Measurements from ENCODE around the gene PRDM12. TPM values are rescaled to one million over a fixed set of nuclear protein-coding genes. Genes with fewer than 3 reads are reported as not detected.
A peak's percentile ranks its signal among the peaks of the same experiment; 100 is the strongest.

Gene PRDM12
- total and polyA plus RNA-seq, 2 of the 8 experiments (the other 6 are each of a cell fraction or from before 2014, with no cell fraction given): 0.14 to 0.22 TPM

GRCh38 chr9:130689937-130690700, 25.7 kb downstream of the PRDM12 start:
- Histone ChIP-seq H2BK5ac (ENCODE audit: low read depth, low read length) (no peak overlapping the region; the same call in 1 of the 2 replicates), H3K4me3 (ENCODE audit: extremely low read depth in 1 of 4, insufficient read depth in 2 of 4, low read depth in 3 of 4, low read length in 4 of 4) (peak overlapping the region in 2 of 4 experiments; percentile 3 to 37; a peak in 2 of 8 replicates), H3K4ac (replicated peaks; ENCODE audit: insufficient read length, low read depth, low read length) (no peak overlapping the region), H3K23me2 (ENCODE audit: low read depth, low read length) (peaks cover 10% of the 10 kb centered on the region), H3K79me1 (ENCODE audit: low read depth, low read length) (peaks cover 2% of the 10 kb centered on the region), H2BK15ac (ENCODE audit: low read length) (peak overlapping the region; percentile 88; the same call in 1 of the 2 replicates), H3K36me3 (ENCODE audit: control insufficient read depth in 2 of 4, insufficient read depth in 4 of 4, low read length in 3 of 4) (peaks cover 0 to 2% (median 0%) of the 10 kb centered on the region in 4 experiments; a peak in 2 of 8 replicates), H3K27ac (ENCODE audit: low read depth, low read length) (no peak overlapping the region), H4K8ac (ENCODE audit: extremely low read depth, insufficient read depth, low read length) (no peak overlapping the region; the same call in 1 of the 2 replicates), H3K79me2 (ENCODE audit: control insufficient read depth in 1 of 2, insufficient read depth in 2 of 2, low read length in 2 of 2) (peaks cover 9 to 16% of the 10 kb centered on the region in 2 experiments), H3K18ac (ENCODE audit: extremely low read depth, low read length) (no peak overlapping the region), H3K27me3 (replicated peaks in 1 of 4; ENCODE audit: control insufficient read depth in 3 of 4, extremely low read depth in 1 of 4, insufficient read depth in 3 of 4, low read length in 3 of 4) (no peaks in the 10 kb centered on the region), H3K4me1 (replicated peaks in 1 of 4; ENCODE audit: control insufficient read depth in 3 of 4, insufficient read depth in 4 of 4, low read length in 3 of 4) (peaks cover 4 to 6% (median 6%) of the 10 kb centered on the region in 4 experiments; a peak in 6 of 7 replicates), H3K23ac (ENCODE audit: insufficient read length) (no peak overlapping the region), H3K56ac (replicated peaks; ENCODE audit: insufficient read length, low read depth, low read length) (no peak overlapping the region), H2BK120ac (replicated peaks; ENCODE audit: low read depth, low read length) (no peak overlapping the region), H2AK5ac (ENCODE audit: low read depth, low read length) (0 out of 2 replicates have a peak overlapping the region, but pooled peaks have one; percentile 2), H3K9ac (replicated peaks in 1 of 4; ENCODE audit: extremely low read depth in 1 of 4, low read depth in 3 of 4, low read length in 3 of 4) (no peak overlapping the region), H4K20me1 (replicated peaks in 1 of 2; ENCODE audit: control insufficient read depth in 1 of 2, insufficient read depth in 2 of 2, low read length in 2 of 2) (peaks cover 0 to 2% of the 10 kb centered on the region in 2 experiments), H3K4me2 (ENCODE audit: insufficient read depth in 1 of 2, low read depth in 2 of 2, low read length in 2 of 2) (peak overlapping the region; percentile 43 to 47), H4K91ac (replicated peaks; ENCODE audit: insufficient read length, low read length) (no peak overlapping the region), H2BK12ac (ENCODE audit: low read depth, low read length) (0 out of 2 replicates have a peak overlapping the region, but pooled peaks have one; percentile 71), H4K5ac (ENCODE audit: insufficient read length, low read depth, low read length) (no peak overlapping the region), H3K14ac (ENCODE audit: insufficient read length) (no peak overlapping the region), H2AFZ (ENCODE audit: low read length) (peak overlapping the region; percentile 81; the same call in 1 of the 2 replicates), H3K9me3 (ENCODE audit: insufficient read depth in 2 of 2, low read depth in 1 of 2, low read length in 1 of 2) (peaks cover 0 to 3% of the 10 kb centered on the region in 2 experiments; a peak in 2 of 4 replicates), H2BK20ac (ENCODE audit: low read length) (no peak overlapping the region)
- POLR2A ChIA-PET (ENCODE audit: partially characterized antibody): interaction anchor here (0.6 to 2.3 kb wide), 19 partner anchors 9 to 242 kb away, joined by 3 to 8 read pairs (median 3); partner anchors contain the start of gene FUBP3
- 70% methylated on average over 15 of the region's 15 CpGs; no CpG with 5 or more reads in 1 of the 2 experiments for WGBS, 2 experiments (ENCODE audit: extremely low coverage in 1 of 2, insufficient coverage in 1 of 2, insufficient read length in 1 of 2, insufficient replicate concordance in 2 of 2, low coverage in 1 of 2, low lambda C conversion rate in 2 of 2, missing lambda C conversion rate in 1 of 2)
- CTCF ChIA-PET (ENCODE audit: partially characterized antibody): interaction anchor here (0.8 to 5.6 kb wide), 10 partner anchors 8 to 238 kb away, joined by 3 to 36 read pairs (median 4); no protein-coding TSS in a partner anchor
- FAIRE-seq (peak; percentile 62), DNase-seq (ENCODE audit: low read depth in 1 of 2, low spot score in 2 of 2) (no peak)
- TF ChIP-seq RBBP5 (IDR thresholded peaks at IDR 0.05; ENCODE audit: borderline replicate concordance, low read depth, low read length) (no peak), RXRA (IDR thresholded peaks at IDR 0.05; ENCODE audit: insufficient read depth, low read depth, low read length) (no peak), KDM5A (IDR thresholded peaks at IDR 0.05; ENCODE audit: low read length) (no peak), SIX5 (IDR thresholded peaks at IDR 0.05; ENCODE audit: low read depth, low read length) (no peak), SIN3A (conservative IDR thresholded peaks at IDR 0.05 in 1 of 2, IDR thresholded peaks at IDR 0.05 in 1 of 2; ENCODE audit: low read depth in 1 of 2, low read length in 2 of 2) (no peak), SP2 (IDR thresholded peaks at IDR 0.05; ENCODE audit: low read length) (peak; percentile 29; the same call in 1 of the 2 replicates), SUZ12 (IDR thresholded peaks at IDR 0.05; ENCODE audit: low read length) (no peak), TBP (IDR thresholded peaks at IDR 0.05; ENCODE audit: low read depth, low read length) (peak; percentile 88), FOSL1 (IDR thresholded peaks at IDR 0.05; ENCODE audit: insufficient read depth, low read depth, low read length) (no peak), ZNF274 (IDR thresholded peaks at IDR 0.05; ENCODE audit: borderline replicate concordance, extremely low read depth, low read length) (no peak), BACH1 (IDR thresholded peaks at IDR 0.05; ENCODE audit: low read length) (no peak), SP4 (IDR thresholded peaks at IDR 0.05; ENCODE audit: low read length) (no peak)
